NCI-H1105 treated with DMSO at 0.1 percent for 48 hours (cell line): ENCODE data around the gene MRTO4.
"Not testable (repeated sequence)": the region's sequence is repeated elsewhere in the genome, so short reads cannot be mapped to it uniquely, and the experiment has no call there.

ENCODE experiments used
- DNase-seq: peaks from one replicate; lab custom pipeline; 2025; lab: John Stamatoyannopoulos, UW

The MRTO4 gene

DNA sequence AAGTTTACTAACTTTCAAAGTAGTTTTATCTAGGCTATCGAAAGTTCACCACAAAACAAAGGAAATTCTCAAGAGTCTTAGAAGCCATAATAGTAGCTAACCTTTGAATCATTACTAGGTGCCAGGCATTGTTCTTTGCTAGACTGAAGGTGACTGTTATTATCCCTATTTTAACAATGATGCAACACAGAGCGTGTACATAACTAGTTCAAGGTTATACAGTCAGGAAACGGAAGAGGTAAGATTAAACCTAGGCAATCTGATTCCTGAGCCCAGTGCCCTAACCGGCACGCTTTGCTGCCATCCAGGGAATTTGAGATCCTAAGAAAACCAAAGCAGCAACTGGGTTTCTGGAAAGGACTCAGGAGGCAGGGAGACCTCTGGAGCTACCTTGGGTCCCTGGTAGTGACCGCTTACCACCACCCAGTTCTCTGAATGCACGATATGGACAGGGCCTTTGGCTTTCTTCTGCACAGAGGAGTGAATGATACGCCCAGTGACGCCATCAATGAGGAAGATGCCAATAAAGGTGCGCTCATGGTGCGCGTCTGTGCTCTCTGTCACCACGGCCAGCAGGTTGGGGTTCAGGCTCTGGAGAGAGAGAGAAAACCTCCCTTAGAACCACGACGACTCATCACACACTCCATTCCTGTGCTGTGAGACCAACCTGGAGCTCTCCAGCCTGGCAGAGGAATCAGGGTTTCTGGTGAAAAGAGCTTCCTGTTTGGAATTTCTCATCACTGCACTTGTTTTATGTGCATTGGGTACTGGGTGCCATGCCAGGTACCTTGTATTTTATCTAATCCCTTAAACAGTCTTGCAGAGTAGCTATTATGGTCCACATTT lies 28.4 kb upstream of the MRTO4 start:
- DNase-seq, result no peak

GRCh38 chr1:19229229-19229628 lies 22.4 kb upstream of the MRTO4 start:
- no peak for DNase-seq

DNA sequence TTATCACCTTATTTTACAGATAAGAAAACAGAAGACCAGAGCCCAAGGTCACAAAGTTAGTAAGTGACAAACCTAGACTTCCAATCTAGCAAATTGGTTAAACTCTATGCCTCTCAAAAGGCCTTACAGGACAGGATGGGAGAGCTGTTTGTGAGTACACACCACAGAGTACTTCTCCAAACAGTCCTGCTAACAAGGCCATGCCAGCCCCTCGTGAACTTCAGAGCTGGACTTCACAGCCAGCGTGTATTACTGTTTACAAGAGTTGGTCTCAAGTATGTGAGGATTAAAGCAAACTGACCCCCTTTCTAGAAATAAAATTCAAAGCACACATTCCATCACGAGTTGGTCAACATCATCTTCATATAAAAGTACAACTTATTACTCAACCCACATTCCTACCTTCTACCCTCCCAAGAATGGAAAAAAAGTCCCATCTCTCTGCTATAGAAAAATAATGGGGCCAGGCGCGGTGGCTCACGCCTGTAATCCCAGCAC lies 21.7 kb upstream of the MRTO4 start:
- no peak for DNase-seq

DNA sequence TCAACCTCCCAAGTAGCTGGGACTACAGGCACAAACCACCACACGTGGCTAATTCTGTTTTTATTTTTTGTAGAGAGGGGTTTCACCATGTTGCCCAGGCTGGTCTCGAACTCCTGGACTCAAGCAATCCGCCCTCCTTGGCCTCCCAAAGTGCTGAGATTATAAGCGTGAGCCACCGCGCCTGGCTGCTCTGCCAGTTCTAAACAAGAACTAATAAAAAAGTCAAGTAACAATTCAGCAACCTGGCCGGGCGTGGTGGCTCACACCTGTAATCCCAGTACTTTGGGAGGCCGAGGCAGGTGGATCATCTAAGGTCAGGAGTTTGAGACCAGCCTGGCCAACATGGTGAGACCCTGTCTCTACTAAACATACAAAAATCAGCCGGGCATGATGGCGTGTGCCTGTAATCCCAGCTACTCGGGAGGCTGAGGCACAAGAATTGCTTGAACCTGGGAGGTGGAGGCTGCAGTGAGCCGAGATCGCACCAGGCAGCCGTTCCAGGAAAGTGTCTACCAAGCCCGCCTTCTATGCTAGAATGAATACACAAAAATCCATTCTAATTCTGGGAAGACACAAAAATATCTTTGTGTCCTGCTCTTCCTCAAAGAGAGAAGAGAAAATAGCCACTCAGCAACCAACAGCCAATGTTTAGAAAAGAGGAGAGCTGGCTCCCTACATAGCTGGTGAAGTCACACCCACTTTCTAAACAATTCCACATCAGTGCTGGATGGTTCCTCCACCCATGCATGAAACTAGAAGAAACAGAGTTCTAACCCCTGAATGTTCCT lies 19.7 kb upstream of the MRTO4 start:
- not testable (repeated sequence) for DNase-seq

DNA sequence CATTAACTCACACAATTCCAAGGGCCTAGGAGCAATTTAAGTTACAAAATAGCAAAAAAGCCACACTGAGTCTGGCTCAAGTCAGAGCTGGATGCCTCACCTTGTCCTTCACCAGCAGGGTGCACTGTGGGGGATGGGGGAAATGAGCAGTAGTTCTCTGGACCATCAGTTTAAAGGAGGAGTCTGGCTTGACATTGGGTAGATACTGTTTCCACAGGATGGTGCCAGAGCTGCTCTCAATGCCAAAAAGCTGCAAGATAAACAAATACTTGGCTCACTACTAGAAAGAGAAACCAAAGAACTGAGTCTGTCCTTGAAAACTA lies 19.1 kb upstream of the MRTO4 start:
- DNase-seq, result no peak

GRCh38 chr1:19234224-19234623 lies 17.4 kb upstream of the MRTO4 start:
- DNase-seq, result no peak

DNA sequence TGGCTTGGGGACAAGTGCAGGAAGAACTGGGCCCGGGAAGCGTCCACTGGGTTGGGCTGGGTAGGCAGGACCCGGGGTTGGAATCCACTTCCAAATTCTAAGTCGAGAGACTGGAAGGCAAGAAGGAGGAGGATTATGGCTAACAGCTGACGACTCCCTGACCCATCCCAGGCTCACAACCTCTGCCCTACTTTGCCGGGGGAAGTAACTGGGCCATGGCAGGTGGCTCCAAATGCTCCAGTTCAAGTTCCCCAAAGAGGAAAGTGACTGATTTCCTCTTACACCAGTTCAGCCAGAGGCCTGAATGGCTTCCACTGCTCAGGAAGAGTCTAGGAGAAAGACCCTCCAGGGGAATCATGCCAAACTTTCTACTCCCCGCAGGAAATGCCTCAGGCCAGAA lies 11.7 kb upstream of the MRTO4 start:
- DNase-seq, result no peak

DNA sequence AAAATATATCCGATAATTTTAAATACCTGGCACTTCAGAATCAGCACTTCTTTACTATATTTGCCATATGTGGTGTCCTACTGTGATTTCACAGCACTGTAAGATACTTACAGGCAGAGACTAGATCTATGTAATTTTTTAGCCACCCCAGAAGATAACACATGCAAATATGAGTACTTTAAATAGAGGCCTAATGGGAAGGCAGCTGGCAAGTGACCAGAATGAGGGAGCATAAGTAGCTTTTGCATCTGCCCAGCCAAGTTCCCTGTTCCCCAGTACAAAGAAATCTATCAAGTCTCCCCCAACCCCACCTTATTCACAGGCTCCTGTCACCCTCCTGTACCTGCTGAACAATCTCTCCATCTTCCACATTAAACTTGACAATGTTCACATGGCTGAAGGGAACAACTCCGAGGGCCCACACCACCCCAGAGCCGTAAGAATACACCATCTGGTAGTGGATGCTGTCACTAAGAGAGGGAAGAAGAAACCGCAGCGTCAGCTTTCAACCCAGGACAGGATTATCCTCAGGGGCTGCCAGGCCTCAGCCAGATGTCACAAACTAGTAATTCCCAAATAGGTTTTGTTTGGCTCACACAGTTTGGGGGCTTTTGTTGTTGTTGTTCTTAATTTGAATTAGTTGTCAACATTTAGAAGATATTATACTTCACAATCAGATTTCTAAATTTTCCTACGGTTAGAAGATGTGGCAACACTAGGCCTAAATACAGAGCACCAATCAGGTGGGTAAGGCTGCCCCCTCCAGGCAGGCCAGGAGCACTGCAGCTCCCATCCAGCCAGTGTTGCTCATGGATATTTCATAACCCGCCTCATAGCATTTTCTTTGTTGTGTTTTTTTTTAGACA lies 10.7 kb upstream of the MRTO4 start:
- DNase-seq, result peak; percentile 35

GRCh38 chr1:19250629-19251304 lies 838 bp upstream of the MRTO4 start:
- DNase-seq, result no peak

GRCh38 chr1:19254416-19254815 lies 2.8 kb downstream of the MRTO4 start:
- DNase-seq, result no peak

- no peak for DNase-seq
Observed at GRCh38 chr1:19255288-19255687, 3.7 kb downstream of the MRTO4 start.

DNA sequence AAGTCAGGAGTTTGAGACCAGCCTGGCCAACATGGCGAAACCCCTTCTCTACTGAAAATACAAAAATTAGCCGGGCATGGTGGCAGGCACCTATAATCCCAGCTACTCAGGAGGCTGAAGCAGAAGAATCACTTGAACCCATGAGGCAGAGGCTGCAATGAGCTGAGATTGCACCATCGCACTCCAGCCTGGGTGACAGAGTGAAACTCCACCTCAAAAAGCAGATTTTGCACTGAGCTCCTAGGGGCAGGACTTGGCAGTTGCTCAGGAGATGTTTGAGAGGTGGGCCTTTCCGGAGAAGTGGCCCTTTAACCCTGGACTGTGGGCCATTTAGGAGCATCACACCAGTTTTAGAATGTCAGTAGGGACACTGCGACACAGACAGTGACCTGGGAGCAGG lies 4.7 kb downstream of the MRTO4 start:
- DNase-seq, result not testable (repeated sequence)

GRCh38 chr1:19257178-19257914 lies 5.7 kb downstream of the MRTO4 start:
- DNase-seq, result no peak

DNA sequence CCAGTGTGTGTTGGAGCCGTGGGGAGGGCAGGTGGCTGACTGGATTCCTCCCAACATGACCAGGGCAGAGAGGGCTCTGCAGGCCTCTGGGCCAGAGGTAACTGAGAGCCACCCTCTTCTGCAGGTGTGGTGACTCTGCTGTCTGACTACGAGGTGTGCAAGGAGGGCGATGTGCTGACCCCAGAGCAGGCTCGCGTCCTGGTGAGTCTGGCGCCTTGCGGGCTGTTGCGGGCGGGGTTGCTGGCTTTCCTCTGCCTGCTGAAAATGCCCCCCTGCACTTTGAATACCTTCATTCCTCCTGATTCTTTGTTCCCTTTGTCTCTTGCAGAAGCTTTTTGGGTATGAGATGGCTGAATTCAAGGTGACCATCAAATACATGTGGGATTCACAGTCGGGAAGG lies 6.7 kb downstream of the MRTO4 start:
- no peak for DNase-seq

DNA sequence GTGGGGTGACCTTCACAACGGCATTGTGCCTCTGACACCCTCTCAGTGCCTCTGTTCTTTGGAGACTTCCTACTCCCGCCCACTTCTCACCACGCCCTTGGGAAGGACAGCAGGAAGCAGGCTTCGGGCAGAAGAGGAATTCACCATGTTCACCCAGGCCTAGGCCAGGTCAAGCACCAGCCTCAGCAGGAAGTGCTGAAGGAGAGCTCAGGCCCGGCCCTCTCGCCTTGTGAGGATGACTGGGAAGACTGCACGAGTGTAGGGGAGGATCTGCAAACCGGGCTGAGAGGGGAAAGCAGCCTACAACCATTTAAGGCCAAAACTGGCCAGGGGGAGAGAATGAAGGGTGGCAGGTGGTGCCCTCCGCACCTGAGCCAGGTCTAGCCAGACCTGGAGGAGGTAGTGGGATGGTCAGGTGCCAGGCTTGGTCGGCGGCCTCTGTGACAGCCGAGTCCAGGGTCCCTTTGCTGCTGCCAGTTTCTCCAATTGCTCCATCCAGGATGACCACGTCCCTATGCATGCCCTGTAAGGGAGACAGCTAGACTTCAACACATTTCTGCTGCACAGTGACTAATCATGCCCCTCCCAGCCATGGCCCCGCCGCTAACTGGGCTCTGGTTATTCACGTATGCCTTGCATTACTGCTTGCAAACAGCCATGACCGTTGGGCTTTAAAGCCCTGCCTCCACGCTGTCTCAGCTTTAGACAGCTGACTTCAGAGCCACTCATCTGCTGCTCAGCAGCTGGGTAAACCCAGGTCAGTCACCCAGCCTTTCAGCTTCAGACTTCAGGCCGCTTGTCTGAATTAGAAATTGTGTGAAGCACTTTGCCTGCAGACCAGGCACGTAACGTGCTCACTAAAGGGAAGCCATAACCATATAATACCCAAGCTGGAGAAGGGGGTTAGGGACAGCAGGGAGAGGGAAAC lies 8.9 kb downstream of the MRTO4 start:
- DNase-seq, result no peak

DNA sequence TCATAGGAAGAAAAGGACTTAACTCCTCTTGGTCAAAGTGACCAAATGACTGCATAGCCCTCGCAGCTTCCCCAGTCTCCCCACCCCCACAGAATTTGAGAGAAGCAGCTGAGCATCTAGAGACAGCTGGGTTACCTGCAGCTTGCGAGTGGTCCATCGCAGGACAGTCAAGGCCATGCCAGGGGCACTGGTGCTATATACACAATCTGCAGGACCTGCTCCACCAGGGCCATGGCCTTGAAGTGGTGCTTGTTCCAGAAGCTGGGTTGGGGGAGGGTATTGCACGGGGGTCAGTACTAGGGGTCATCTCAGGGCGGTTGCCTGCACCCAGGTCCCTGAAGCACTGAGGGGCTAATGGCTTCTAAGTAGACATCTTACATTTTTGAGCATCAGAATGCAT lies 10.4 kb downstream of the MRTO4 start:
- no peak for DNase-seq

GRCh38 chr1:19262744-19263143 lies 11.1 kb downstream of the MRTO4 start:
- DNase-seq, result no peak

- no peak for DNase-seq
Observed at GRCh38 chr1:19268445-19268844, 16.8 kb downstream of the MRTO4 start.

- DNase-seq, result not testable (repeated sequence)
Observed at GRCh38 chr1:19269427-19270342, 18.1 kb downstream of the MRTO4 start.
